ENCODE measurements around the gene PRICKLE2. TPM values are rescaled to one million over a fixed set of nuclear protein-coding genes. Genes with fewer than 3 reads are reported as not detected.

PRICKLE2 gene
- total and polyA plus RNA-seq, 2 experiments from 2014 or later = 1.1 to 12.5 TPM

DNA sequence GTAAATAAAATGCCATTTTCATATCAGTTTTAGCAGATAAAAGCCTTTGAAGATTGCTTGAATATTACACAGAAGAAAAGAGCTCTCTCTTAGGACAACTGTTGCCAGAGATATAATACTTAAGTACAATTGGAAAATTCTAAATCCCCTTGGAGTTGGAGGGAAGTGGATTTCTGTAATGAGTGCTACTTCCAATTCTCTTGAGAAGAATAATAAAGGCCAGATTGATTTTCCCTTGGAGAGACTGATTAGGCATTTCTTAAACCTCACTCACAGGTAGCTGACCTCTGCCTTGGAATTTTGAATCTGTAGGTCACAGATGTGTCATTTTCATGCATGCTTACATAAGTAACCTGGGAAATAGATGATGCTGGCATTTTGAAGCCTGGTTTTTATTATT is 172.1 kb downstream of the PRICKLE2 start:
- H3K27me3 ChIP-seq (ENCODE audit: insufficient read depth) = no peaks in the 10 kb centered on the region
- no peak overlapping the region for H3K27ac ChIP-seq (ENCODE audit: low read depth)
- DNase-seq (ENCODE audit: low spot score) (no peak), ATAC-seq (no peak)
- Mint-ChIP-seq H3K9me3 (no peaks in the 10 kb centered on the region), H3K4me1 (peaks cover 21% of the 10 kb centered on the region), H3K27me3 (ENCODE audit: insufficient read depth, low read depth, poor library complexity) (no peaks in the 10 kb centered on the region), H3K36me3 (ENCODE audit: low read depth) (no peaks in the 10 kb centered on the region), H3K27ac (no peak overlapping the region), H3K4me3 (no peak overlapping the region)
- no peak overlapping the region for H2AFZ ChIP-seq
- no peaks in the 10 kb centered on the region for H3K79me2 ChIP-seq (replicated peaks; ENCODE audit: insufficient read depth)
- H3F3A ChIP-seq (replicated peaks; ENCODE audit: low read depth) = no peaks in the 10 kb centered on the region
- H3K4me3 ChIP-seq = no peak overlapping the region
- H3K36me3 ChIP-seq (ENCODE audit: insufficient read depth) = no peaks in the 10 kb centered on the region
- TF ChIP-seq REST (IDR thresholded peaks at IDR 0.05; ENCODE audit: unreplicated experiment) = no peak
- no peak for TF ChIP-seq EZH2 (IDR thresholded peaks at IDR 0.05; ENCODE audit: low read depth, unreplicated experiment)
- no peak for TF ChIP-seq ZNF331 (CRISPR knock-in tag; IDR thresholded peaks at IDR 0.05; ENCODE audit: low read depth)
- no peaks in the 10 kb centered on the region for H3K9me2 ChIP-seq (ENCODE audit: insufficient read depth)
- peaks cover 24% of the 10 kb centered on the region for H3K4me1 ChIP-seq (ENCODE audit: insufficient read depth)
- no peak overlapping the region for H3K4me2 ChIP-seq
- no peaks in the 10 kb centered on the region for H4K20me1 ChIP-seq (replicated peaks; ENCODE audit: insufficient read depth)

DNA sequence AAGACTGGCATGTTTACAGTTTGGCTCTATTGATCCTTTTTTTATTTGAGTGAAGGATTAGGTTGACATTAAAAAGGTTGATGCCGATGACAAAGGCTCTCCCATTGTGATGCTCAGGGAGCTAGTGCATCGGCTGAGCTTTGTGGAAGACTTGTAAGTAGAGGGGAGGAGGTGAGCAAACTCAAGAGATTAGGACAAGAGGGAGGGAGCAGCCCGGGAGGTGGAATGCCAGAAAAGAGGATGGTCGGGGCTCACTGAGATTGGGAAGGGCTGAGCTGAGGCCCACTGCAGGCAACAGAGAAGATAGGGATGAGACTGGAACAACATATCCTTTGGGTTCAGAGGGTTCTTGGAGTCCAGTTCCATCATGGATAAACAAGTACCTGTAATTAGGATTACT is 175.4 kb downstream of the PRICKLE2 start:
- no peaks in the 10 kb centered on the region for H3K79me2 ChIP-seq (replicated peaks; ENCODE audit: insufficient read depth)
- Mint-ChIP-seq H3K4me1 (peaks cover 32% of the 10 kb centered on the region), H3K4me3 (no peak overlapping the region), H3K27me3 (ENCODE audit: insufficient read depth, low read depth, poor library complexity) (no peaks in the 10 kb centered on the region), H3K27ac (no peak overlapping the region; the same call in 1 of the 2 replicates), H3K36me3 (ENCODE audit: low read depth) (no peaks in the 10 kb centered on the region), H3K9me3 (no peaks in the 10 kb centered on the region)
- H4K20me1 ChIP-seq (replicated peaks; ENCODE audit: insufficient read depth) = no peaks in the 10 kb centered on the region
- no peak overlapping the region for H2AFZ ChIP-seq
- ATAC-seq = peak; percentile 94
- no peaks in the 10 kb centered on the region for H3F3A ChIP-seq (replicated peaks; ENCODE audit: low read depth)
- no peak overlapping the region for H3K4me3 ChIP-seq
- no peak overlapping the region for H3K27ac ChIP-seq (ENCODE audit: low read depth)
- H3K9me2 ChIP-seq (ENCODE audit: insufficient read depth) = no peaks in the 10 kb centered on the region
- DNase-seq (ENCODE audit: low spot score) = peak; percentile 69
- no peaks in the 10 kb centered on the region for H3K36me3 ChIP-seq (ENCODE audit: insufficient read depth)
- peaks cover 31% of the 10 kb centered on the region for H3K4me1 ChIP-seq (ENCODE audit: insufficient read depth)
- H3K27me3 ChIP-seq (ENCODE audit: insufficient read depth) = no peaks in the 10 kb centered on the region
- H3K4me2 ChIP-seq = peak overlapping the region; percentile 61
- no peak for TF ChIP-seq STAT1 (IDR thresholded peaks at IDR 0.05; ENCODE audit: unreplicated experiment)
- TF ChIP-seq, protein P1, sequence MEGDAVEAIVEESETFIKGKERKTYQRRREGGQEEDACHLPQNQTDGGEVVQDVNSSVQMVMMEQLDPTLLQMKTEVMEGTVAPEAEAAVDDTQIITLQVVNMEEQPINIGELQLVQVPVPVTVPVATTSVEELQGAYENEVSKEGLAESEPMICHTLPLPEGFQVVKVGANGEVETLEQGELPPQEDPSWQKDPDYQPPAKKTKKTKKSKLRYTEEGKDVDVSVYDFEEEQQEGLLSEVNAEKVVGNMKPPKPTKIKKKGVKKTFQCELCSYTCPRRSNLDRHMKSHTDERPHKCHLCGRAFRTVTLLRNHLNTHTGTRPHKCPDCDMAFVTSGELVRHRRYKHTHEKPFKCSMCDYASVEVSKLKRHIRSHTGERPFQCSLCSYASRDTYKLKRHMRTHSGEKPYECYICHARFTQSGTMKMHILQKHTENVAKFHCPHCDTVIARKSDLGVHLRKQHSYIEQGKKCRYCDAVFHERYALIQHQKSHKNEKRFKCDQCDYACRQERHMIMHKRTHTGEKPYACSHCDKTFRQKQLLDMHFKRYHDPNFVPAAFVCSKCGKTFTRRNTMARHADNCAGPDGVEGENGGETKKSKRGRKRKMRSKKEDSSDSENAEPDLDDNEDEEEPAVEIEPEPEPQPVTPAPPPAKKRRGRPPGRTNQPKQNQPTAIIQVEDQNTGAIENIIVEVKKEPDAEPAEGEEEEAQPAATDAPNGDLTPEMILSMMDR (conservative IDR thresholded peaks at IDR 0.05; ENCODE audit: low read depth in 2 of 2) = no peak
- no peak for TF ChIP-seq CREB1 (CRISPR knock-in tag; IDR thresholded peaks at IDR 0.05; ENCODE audit: low read depth)
- TF ChIP-seq REST (IDR thresholded peaks at IDR 0.05; ENCODE audit: unreplicated experiment) = no peak
- no peak for TF ChIP-seq ZNF331 (CRISPR knock-in tag; IDR thresholded peaks at IDR 0.05; ENCODE audit: low read depth)
- TF ChIP-seq EZH2phosphoT487 (IDR thresholded peaks at IDR 0.05; ENCODE audit: unreplicated experiment) = no peak
- no peak for TF ChIP-seq ETS1 (IDR thresholded peaks at IDR 0.05)

Data from GM23338 (cell line).